GM12864 (cell line): ENCODE measurements around the gene HOXB8.

Experiments
- DNase-seq: peaks from one replicate; pipeline ENCODE4 v3.0.0-alpha.2; 2011; ENCODE audit warnings: low read depth
- H3K4me3 ChIP-seq: 2 replicates; pipeline ENCODE4 v1.5.1; 2011; ENCODE audit warnings: mild to moderate bottlenecking, low read depth, low read length, control low read depth
- CTCF ChIP-seq: IDR thresholded peaks from 2 replicates; pipeline ENCODE4 v1.5.1; 2011; ENCODE audit warnings: low read depth, mild to moderate bottlenecking, moderate library complexity, low read length, control low read depth, inconsistent platforms; ENCODE audit errors: missing control alignments

The HOXB8 gene

DNA sequence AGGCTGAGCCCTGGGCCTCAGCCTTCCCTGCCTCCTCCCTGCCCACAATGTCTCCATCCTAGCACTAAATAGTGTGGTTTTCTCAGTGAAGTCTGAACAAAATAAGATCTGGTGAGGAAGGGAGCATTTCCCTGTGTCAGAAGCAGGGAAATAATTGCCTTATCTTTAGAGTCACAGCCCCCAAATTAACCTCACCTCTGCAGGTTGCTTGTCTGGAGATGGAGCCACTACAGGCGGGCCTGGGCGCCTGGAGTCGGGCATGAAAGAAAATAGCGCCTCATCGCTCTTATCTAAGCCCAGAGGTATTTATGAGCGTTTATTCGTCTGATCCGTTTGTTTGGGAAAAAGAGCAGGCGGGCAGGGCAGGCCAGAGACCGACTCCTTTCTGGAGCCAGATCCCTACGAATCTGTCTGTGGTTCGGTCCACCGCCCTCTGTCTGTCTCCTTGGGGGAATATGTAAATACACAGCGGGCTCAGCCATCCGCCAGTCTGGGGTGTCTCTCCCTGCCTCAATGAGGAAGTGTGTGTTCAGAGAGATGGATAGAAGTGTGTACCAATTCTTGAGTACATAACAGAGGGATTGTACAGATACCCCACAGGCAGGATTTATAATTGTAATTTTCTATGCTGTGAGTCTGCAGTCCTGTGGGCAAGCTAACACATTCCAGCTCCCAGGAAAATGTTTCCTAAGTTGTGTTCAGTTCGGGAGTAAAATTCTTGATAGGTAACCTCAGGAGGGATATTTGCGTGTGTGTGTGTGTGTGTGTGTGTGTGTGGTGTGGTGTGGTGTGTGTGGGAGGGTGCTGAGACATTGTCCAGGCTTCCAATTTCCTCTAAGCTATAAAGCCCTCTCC lies 14.6 kb downstream of the HOXB8 start:
- DNase-seq = no peak
- TF ChIP-seq CTCF = no peak
- H3K4me3 ChIP-seq = no peak overlapping the region

- no peak for DNase-seq
- no peak overlapping the region for H3K4me3 ChIP-seq
- no peak for TF ChIP-seq CTCF
Measured at GRCh38 chr17:48599354-48599753, 15.7 kb downstream of the HOXB8 start.

- TF ChIP-seq CTCF = no peak
- DNase-seq = no peak
- H3K4me3 ChIP-seq = no peak overlapping the region
Measured at GRCh38 chr17:48598736-48599135, 16.4 kb downstream of the HOXB8 start.

GRCh38 chr17:48597778-48598631 lies 17.1 kb downstream of the HOXB8 start:
- DNase-seq = no peak
- peak overlapping the region; percentile 43 for H3K4me3 ChIP-seq
- TF ChIP-seq CTCF = no peak

- no peak for DNase-seq
- H3K4me3 ChIP-seq = peak overlapping the region; percentile 43
- no peak for TF ChIP-seq CTCF
Measured at GRCh38 chr17:48597528-48597777, 17.6 kb downstream of the HOXB8 start.

- no peak for DNase-seq
- no peak for TF ChIP-seq CTCF
- peak overlapping the region; percentile 43 for H3K4me3 ChIP-seq
Measured at GRCh38 chr17:48596735-48597527, 18.2 kb downstream of the HOXB8 start.
